ENCODE results near the gene GREB1L. TPM values are rescaled to one million over a fixed set of nuclear protein-coding genes. Genes with fewer than 3 reads are reported as not detected.

GREB1L gene
- total and polyA plus RNA-seq, 5 donors from 2014 or later, result 0.05 to 0.10 TPM; not detected in 3

DNA sequence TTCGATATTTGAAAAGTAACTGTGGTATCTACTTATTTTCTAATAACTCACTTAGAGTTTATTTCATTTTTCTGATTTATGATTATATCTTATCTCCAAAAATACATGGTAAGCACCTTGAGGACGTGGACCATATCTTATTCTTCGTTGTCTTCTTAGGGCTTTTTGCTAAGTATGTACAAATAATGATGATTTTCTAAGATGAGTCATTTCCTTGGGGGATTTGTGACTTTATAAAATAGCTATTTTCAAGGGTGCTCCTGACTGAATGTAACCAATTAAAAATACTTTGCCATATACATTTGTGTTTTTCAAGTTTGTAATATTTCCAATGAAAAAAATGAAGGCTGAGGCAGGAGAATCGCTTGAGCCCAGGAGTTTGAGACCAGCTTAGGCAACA is 56.3 kb downstream of the GREB1L start:
- DNase-seq (no peak), ATAC-seq (ENCODE audit: low read depth in 2 of 2) (no peak)
- Mint-ChIP-seq H3K27ac (no peak overlapping the region), H3K36me3 (no peaks in the 10 kb centered on the region), H3K9me3 (peaks cover 0 to 2% (median 0%) of the 10 kb centered on the region in 7 donors), H3K4me3 (no peak overlapping the region), H3K27me3 (peaks cover 7% of the 10 kb centered on the region), H3K4me1 (no peaks in the 10 kb centered on the region)
- H3K27me3 ChIP-seq (ENCODE audit: control insufficient read depth, insufficient read depth, low read length), result no peaks in the 10 kb centered on the region
- no peak overlapping the region for H3K4me3 ChIP-seq (ENCODE audit: low read depth, low read length)
- no peak overlapping the region for H3K27ac ChIP-seq (ENCODE audit: insufficient read depth, low read length, poor library complexity, severe bottlenecking)
- no peaks in the 10 kb centered on the region for H3K36me3 ChIP-seq (ENCODE audit: control insufficient read depth, insufficient read depth, low read length)
- no peaks in the 10 kb centered on the region for H3K4me1 ChIP-seq (ENCODE audit: control insufficient read depth, insufficient read depth, low read length, poor library complexity, severe bottlenecking)
- H3K9me3 ChIP-seq (ENCODE audit: control insufficient read depth in 2 of 2, low read length in 2 of 2), result no peaks in the 10 kb centered on the region

DNA sequence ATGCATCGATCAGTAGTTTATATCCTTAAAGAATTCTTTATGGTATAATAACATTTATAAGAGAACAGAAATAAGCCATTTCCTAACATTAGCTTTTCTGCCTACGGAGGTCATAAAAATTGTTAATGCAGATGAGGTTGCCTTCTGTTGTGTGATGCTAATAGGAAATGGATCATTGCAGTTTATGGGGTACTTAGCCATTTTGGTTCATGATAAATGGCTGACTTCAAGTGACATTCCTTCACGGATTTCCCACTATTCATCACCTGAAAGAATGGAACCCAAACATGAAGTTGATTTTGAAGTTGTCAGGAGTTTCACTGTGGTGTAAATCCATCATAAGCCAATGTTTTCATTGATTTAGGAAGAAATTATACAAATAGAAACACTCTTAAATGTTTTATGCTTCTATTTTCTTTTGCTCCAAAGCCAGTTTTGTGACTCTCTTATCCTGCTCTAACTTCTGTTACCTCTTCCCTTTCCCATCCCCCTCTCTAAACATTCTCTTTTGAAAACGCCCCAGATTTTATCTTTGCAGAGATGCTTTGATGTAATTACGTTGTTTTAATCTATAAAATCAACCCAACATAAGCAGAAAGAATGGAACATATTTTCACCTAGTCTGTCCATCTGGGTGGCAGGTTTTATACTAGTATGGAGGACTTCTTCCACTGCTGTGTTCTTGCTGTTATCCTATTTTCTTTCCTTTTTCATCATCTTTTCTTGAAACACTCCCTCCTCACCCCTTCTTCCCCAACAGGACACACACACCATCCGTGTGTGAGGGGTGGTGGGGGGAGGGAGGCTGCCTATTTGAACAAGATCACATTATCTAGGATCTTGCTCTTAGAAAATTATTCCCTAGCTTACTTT is 58.2 kb downstream of the GREB1L start:
- H3K36me3 Mint-ChIP-seq, result no peaks in the 10 kb centered on the region

DNA sequence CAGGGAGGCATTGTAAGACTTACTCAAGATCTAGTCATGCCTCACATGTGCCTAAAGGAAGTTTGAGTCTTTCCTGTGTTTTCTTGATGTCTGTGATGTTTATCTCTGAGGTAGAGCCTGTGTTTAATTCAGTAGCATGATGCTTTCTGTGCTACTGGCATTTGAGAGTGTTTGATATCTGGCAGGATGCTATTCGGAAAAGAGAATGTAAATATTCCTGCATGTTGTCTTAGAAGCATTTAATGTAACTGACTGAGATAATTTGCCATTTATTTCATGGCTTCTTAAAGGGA is 58.8 kb downstream of the GREB1L start:
- H3K27ac ChIP-seq (ENCODE audit: insufficient read depth, low read length, poor library complexity, severe bottlenecking), result no peak overlapping the region
- peaks cover 0 to 2% (median 0%) of the 10 kb centered on the region in 7 donors for H3K9me3 Mint-ChIP-seq
- no peak overlapping the region for H3K4me3 Mint-ChIP-seq
- no peak overlapping the region for H3K27ac Mint-ChIP-seq
- H3K36me3 ChIP-seq (ENCODE audit: control insufficient read depth, insufficient read depth, low read length), result no peaks in the 10 kb centered on the region
- H3K27me3 Mint-ChIP-seq, result peaks cover 7% of the 10 kb centered on the region
- no peaks in the 10 kb centered on the region for H3K36me3 Mint-ChIP-seq
- no peaks in the 10 kb centered on the region for H3K9me3 ChIP-seq (ENCODE audit: control insufficient read depth in 2 of 2, low read length in 2 of 2)
- DNase-seq, result no peak
- no peaks in the 10 kb centered on the region for H3K4me1 ChIP-seq (ENCODE audit: control insufficient read depth, insufficient read depth, low read length, poor library complexity, severe bottlenecking)
- no peaks in the 10 kb centered on the region for H3K27me3 ChIP-seq (ENCODE audit: control insufficient read depth, insufficient read depth, low read length)
- no peak for ATAC-seq (ENCODE audit: low read depth in 2 of 2)
- H3K4me3 ChIP-seq (ENCODE audit: low read depth, low read length), result no peak overlapping the region
- H3K4me1 Mint-ChIP-seq, result no peaks in the 10 kb centered on the region

More for the DNA sequence above, 58.2 kb downstream of the GREB1L start:
- H3K27ac Mint-ChIP-seq, result no peak overlapping the region
- H3K4me3 ChIP-seq (ENCODE audit: low read depth, low read length), result no peak overlapping the region
- H3K9me3 ChIP-seq (ENCODE audit: control insufficient read depth in 2 of 2, low read length in 2 of 2), result no peaks in the 10 kb centered on the region
- DNase-seq, result no peak
- no peaks in the 10 kb centered on the region for H3K4me1 Mint-ChIP-seq
- H3K27ac ChIP-seq (ENCODE audit: insufficient read depth, low read length, poor library complexity, severe bottlenecking), result no peak overlapping the region
- ATAC-seq (ENCODE audit: low read depth in 2 of 2), result no peak
- H3K27me3 Mint-ChIP-seq, result peaks cover 7% of the 10 kb centered on the region
- peaks cover 0 to 2% (median 0%) of the 10 kb centered on the region in 7 donors for H3K9me3 Mint-ChIP-seq
- no peaks in the 10 kb centered on the region for H3K27me3 ChIP-seq (ENCODE audit: control insufficient read depth, insufficient read depth, low read length)
- no peaks in the 10 kb centered on the region for H3K4me1 ChIP-seq (ENCODE audit: control insufficient read depth, insufficient read depth, low read length, poor library complexity, severe bottlenecking)
- H3K36me3 ChIP-seq (ENCODE audit: control insufficient read depth, insufficient read depth, low read length), result no peaks in the 10 kb centered on the region
- no peak overlapping the region for H3K4me3 Mint-ChIP-seq

DNA sequence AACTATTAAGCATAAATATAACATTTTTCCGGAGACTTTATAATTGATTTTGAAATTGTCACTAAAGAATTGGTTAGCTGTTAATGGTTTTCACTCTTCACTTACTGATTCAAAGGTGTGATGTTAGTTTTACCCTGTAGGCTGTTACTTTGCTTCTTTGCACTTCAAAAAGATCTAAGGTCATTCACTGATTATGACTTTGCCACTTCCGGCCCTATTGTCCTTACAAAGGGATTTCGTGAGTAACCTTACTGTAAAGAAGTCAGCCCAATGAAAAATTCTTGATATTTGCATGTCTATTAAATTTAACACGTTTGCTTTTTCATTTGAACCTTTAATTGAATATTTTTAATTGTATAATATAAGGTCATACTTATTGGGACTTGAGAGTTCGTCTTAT is 61.4 kb downstream of the GREB1L start:
- H3K27me3 ChIP-seq (ENCODE audit: control insufficient read depth, insufficient read depth, low read length), result no peaks in the 10 kb centered on the region
- peaks cover 4% of the 10 kb centered on the region for H3K27me3 Mint-ChIP-seq
- no peaks in the 10 kb centered on the region for H3K36me3 ChIP-seq (ENCODE audit: control insufficient read depth, insufficient read depth, low read length)
- H3K27ac ChIP-seq (ENCODE audit: insufficient read depth, low read length, poor library complexity, severe bottlenecking), result no peak overlapping the region
- ATAC-seq (ENCODE audit: low read depth in 2 of 2) (no peak), DNase-seq (no peak)
- H3K4me1 Mint-ChIP-seq, result no peaks in the 10 kb centered on the region
- no peak overlapping the region for H3K27ac Mint-ChIP-seq
- H3K36me3 Mint-ChIP-seq, result no peaks in the 10 kb centered on the region
- no peaks in the 10 kb centered on the region for H3K4me1 ChIP-seq (ENCODE audit: control insufficient read depth, insufficient read depth, low read length, poor library complexity, severe bottlenecking)
- H3K4me3 ChIP-seq (ENCODE audit: low read depth, low read length), result no peak overlapping the region
- no peaks in the 10 kb centered on the region for H3K9me3 ChIP-seq (ENCODE audit: control insufficient read depth in 2 of 2, low read length in 2 of 2)
- no peak overlapping the region for H3K4me3 Mint-ChIP-seq
- H3K9me3 Mint-ChIP-seq, result peaks cover 0 to 2% (median 0%) of the 10 kb centered on the region in 7 donors

DNA sequence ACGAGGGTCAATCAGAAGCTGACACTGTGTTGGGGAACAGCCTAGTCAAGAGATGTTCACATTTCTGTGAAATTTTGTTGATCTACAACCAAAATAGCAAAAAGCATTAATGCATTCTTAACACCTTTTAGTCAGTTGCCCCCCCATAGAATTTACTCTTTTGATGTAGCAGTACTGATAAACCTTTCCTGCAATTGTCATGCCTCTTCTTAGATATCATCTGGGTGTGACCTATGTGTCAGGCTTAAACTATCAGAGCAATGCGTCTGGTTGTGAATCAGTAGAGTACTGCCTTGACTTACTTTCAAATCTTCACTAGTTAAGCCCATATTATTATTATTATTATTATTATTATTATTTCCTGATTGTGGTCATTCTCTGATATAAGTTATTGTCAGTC is 61.9 kb downstream of the GREB1L start:
- Histone ChIP-seq H3K27me3 (ENCODE audit: control insufficient read depth, insufficient read depth, low read length) (no peaks in the 10 kb centered on the region), H3K4me1 (ENCODE audit: control insufficient read depth, insufficient read depth, low read length, poor library complexity, severe bottlenecking) (no peaks in the 10 kb centered on the region), H3K9me3 (ENCODE audit: control insufficient read depth in 2 of 2, low read length in 2 of 2) (no peaks in the 10 kb centered on the region), H3K4me3 (ENCODE audit: low read depth, low read length) (no peak overlapping the region), H3K27ac (ENCODE audit: insufficient read depth, low read length, poor library complexity, severe bottlenecking) (no peak overlapping the region), H3K36me3 (ENCODE audit: control insufficient read depth, insufficient read depth, low read length) (no peaks in the 10 kb centered on the region)
- Mint-ChIP-seq H3K27ac (no peak overlapping the region), H3K27me3 (peaks cover 6% of the 10 kb centered on the region), H3K4me1 (no peaks in the 10 kb centered on the region), H3K9me3 (peaks cover 0 to 2% (median 0%) of the 10 kb centered on the region in 7 donors), H3K4me3 (no peak overlapping the region), H3K36me3 (no peaks in the 10 kb centered on the region)
- ATAC-seq (ENCODE audit: low read depth in 2 of 2) (no peak), DNase-seq (no peak)

DNA sequence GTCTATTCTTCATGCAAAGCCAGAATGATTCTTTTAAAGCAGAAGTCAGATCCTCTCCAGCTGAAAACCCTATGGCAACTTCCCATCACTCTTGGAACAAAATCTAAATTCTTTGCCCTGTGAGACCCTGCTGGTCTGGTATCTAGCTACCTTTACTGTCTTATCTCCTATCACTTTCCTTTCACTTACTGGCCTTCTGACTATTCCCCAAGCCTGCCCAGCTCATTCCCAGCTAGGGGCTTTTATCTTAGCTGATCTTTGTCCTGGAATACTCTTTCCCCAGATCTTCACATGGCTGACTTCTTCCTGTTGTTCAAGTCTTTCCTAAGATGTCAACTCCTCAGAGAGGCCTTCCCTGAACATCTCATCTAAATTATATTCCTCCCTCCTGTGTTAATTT is 63.6 kb downstream of the GREB1L start:
- no peaks in the 10 kb centered on the region for H3K27me3 ChIP-seq (ENCODE audit: control insufficient read depth, insufficient read depth, low read length)
- Mint-ChIP-seq H3K4me1 (no peaks in the 10 kb centered on the region), H3K9me3 (peaks cover 0 to 2% (median 0%) of the 10 kb centered on the region in 7 donors), H3K36me3 (no peaks in the 10 kb centered on the region), H3K27me3 (peaks cover 8% of the 10 kb centered on the region), H3K27ac (no peak overlapping the region), H3K4me3 (no peak overlapping the region)
- H3K4me3 ChIP-seq (ENCODE audit: low read depth, low read length), result no peak overlapping the region
- DNase-seq (no peak), ATAC-seq (ENCODE audit: low read depth in 2 of 2) (no peak)
- H3K27ac ChIP-seq (ENCODE audit: insufficient read depth, low read length, poor library complexity, severe bottlenecking), result no peak overlapping the region
- no peaks in the 10 kb centered on the region for H3K36me3 ChIP-seq (ENCODE audit: control insufficient read depth, insufficient read depth, low read length)
- H3K9me3 ChIP-seq (ENCODE audit: control insufficient read depth in 2 of 2, low read length in 2 of 2), result no peaks in the 10 kb centered on the region
- no peaks in the 10 kb centered on the region for H3K4me1 ChIP-seq (ENCODE audit: control insufficient read depth, insufficient read depth, low read length, poor library complexity, severe bottlenecking)

DNA sequence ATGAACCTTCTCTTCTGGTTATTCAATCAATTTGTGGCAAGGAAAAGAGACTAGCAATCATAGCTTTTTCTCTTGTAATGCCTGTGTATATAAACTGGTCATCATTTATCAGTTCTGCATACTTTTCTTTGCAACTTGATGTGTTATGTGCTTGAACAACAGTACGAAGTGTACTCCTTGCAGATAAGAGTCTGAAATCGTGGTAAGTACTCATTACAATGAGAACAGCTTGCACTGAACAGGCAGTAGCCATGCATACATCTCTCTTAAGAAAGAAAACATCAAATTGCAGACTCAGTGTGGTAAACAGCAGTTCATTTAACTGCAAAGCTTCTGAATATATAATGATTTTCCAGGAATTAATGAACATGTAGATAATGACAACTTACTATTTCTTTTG is 64.3 kb downstream of the GREB1L start:
- Mint-ChIP-seq H3K36me3 (no peaks in the 10 kb centered on the region), H3K4me1 (no peaks in the 10 kb centered on the region), H3K27ac (no peak overlapping the region), H3K27me3 (peaks cover 8% of the 10 kb centered on the region), H3K9me3 (peaks cover 0 to 2% (median 0%) of the 10 kb centered on the region in 7 donors), H3K4me3 (no peak overlapping the region)
- no peaks in the 10 kb centered on the region for H3K4me1 ChIP-seq (ENCODE audit: control insufficient read depth, insufficient read depth, low read length, poor library complexity, severe bottlenecking)
- DNase-seq, result no peak
- H3K36me3 ChIP-seq (ENCODE audit: control insufficient read depth, insufficient read depth, low read length), result no peaks in the 10 kb centered on the region
- no peaks in the 10 kb centered on the region for H3K27me3 ChIP-seq (ENCODE audit: control insufficient read depth, insufficient read depth, low read length)
- no peak overlapping the region for H3K4me3 ChIP-seq (ENCODE audit: low read depth, low read length)
- ATAC-seq (ENCODE audit: low read depth in 2 of 2), result no peak
- H3K27ac ChIP-seq (ENCODE audit: insufficient read depth, low read length, poor library complexity, severe bottlenecking), result no peak overlapping the region
- no peaks in the 10 kb centered on the region for H3K9me3 ChIP-seq (ENCODE audit: control insufficient read depth in 2 of 2, low read length in 2 of 2)

DNA sequence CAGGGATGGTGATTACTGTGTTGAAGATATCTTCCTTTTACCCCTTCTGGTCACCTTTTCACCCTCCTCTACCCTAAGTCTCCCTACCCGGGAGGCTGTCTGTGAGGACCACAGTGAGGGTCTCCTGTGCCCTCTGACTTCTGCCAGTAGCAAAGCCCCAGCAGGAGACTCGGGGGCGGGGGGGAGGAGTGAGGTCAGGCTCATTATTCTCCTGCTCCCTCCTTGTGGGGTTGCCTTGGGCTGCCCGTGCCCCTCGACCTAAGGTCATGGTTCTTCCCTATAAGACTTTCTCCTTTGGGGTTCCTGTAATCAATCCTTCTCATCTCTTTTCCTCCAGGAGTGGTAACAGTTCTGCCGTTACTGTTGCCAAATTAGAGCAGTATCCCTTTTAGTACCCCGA is 65.5 kb downstream of the GREB1L start:
- Histone ChIP-seq H3K9me3 (ENCODE audit: control insufficient read depth in 2 of 2, low read length in 2 of 2) (no peaks in the 10 kb centered on the region), H3K4me1 (ENCODE audit: control insufficient read depth, insufficient read depth, low read length, poor library complexity, severe bottlenecking) (no peaks in the 10 kb centered on the region), H3K4me3 (ENCODE audit: low read depth, low read length) (no peak overlapping the region), H3K27ac (ENCODE audit: insufficient read depth, low read length, poor library complexity, severe bottlenecking) (no peak overlapping the region), H3K27me3 (ENCODE audit: control insufficient read depth, insufficient read depth, low read length) (no peaks in the 10 kb centered on the region), H3K36me3 (ENCODE audit: control insufficient read depth, insufficient read depth, low read length) (no peaks in the 10 kb centered on the region)
- peaks cover 0 to 4% (median 0%) of the 10 kb centered on the region in 7 donors for H3K9me3 Mint-ChIP-seq
- H3K27ac Mint-ChIP-seq, result no peak overlapping the region
- DNase-seq, result no peak
- no peaks in the 10 kb centered on the region for H3K4me1 Mint-ChIP-seq
- H3K36me3 Mint-ChIP-seq, result no peaks in the 10 kb centered on the region
- ATAC-seq (ENCODE audit: low read depth in 2 of 2), result no peak
- H3K27me3 Mint-ChIP-seq, result peaks cover 8% of the 10 kb centered on the region
- no peak overlapping the region for H3K4me3 Mint-ChIP-seq
